Anterior cingulate cortex (tissue), 58 donors: ENCODE measurements around the gene TUB.

Source experiments
- DNase-seq, 58 donors: peaks; one replicate each; lab custom pipeline; 2025; lab: John Stamatoyannopoulos, UW

TUB gene, protein sequence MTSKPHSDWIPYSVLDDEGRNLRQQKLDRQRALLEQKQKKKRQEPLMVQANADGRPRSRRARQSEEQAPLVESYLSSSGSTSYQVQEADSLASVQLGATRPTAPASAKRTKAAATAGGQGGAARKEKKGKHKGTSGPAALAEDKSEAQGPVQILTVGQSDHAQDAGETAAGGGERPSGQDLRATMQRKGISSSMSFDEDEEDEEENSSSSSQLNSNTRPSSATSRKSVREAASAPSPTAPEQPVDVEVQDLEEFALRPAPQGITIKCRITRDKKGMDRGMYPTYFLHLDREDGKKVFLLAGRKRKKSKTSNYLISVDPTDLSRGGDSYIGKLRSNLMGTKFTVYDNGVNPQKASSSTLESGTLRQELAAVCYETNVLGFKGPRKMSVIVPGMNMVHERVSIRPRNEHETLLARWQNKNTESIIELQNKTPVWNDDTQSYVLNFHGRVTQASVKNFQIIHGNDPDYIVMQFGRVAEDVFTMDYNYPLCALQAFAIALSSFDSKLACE

DNA sequence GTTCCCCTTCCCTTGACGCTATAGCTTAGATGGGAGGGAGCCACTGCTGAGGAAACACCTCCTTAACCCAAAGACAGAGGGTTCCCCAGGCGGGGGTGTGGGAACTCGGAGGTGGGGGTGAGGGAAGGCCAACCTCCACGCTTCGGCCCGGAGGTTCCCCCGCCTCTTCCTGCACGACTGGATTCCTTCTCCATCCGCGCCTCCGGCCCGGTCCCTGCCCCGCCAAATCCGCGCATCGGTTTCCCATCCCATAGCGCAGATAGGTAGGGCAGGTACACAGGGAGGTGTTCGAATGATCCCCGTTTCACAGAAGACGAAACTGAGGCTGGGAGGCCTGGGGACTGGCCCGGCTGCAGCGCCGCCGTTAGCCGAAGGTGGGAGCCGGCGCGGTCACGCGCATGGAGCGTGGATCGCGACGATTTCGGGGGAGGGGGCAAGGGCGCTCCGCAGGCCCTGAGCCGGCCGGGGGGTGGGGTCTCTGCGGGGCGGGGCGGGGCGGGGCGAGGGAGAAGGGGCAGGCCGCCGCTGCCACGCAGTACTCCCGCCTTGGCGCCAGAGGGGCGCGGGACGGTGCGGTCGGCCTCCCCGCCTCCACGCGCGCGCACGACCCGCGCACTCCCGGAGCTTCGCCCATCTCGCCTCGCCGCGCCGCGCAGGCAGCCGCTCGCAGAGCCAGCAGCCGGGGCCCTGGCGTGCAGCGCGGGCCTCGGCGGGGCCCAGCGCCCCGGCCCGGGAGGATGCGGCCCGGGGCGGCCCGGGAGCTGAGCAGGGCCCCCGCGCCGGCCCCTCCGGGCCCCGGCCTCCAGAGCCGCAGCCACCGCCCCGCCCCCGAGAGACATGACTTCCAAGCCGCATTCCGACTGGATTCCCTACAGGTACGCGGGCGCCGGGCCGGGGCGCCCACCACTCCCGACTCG is at the start of gene TUB:
Gene TUB (plus strand): TSS at position 538 of the 917 bp plus-strand sequence. CDS start 300 bp downstream, at position 838.
- DNase-seq = peak in 34 of 58 donors; percentile 13 to 73 (median 42)

DNA sequence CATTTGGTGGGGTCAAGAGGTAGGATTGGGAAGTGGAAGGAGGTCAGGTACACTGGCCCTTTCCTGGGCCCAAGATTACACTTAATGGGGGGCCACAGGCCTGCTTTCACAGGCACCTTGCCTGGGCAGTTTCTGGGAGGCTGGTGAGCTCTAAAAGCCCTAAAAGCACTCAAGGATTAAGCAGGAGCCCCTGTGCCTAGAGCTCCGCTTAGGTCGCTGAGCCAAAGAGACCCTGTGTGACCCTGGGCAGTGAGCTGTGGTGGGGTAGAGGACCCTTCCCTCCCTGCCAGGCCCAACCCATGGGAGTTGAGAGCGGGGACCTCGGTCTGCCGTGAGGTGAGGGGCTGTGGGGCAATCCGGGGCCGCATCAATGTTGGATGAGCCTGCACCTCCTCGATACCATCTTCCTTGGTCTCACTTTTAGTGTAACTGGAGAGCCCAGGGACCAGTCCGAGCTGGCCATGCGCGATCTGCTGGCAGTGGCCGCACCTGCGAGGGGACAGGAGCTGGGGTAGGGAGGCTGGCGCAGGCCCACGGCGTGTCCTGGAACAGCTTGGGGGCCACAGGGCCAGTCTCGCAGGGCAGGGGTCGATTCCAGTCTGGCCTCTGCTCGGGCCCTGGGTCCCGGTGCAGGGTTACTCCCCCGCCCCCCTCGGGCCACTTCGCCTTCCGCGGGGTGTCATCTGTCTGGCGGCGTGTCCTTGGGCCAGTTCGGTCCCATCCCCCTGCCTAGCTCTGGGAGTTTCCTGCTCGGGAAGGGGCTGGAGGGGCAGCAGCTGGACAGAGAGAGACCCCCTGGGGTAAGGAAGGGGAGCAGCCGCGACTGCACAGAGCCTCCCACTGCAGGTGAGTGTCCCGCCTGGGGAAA is 49.5 kb upstream of the TUB start:
- DNase-seq = no peak

DNA sequence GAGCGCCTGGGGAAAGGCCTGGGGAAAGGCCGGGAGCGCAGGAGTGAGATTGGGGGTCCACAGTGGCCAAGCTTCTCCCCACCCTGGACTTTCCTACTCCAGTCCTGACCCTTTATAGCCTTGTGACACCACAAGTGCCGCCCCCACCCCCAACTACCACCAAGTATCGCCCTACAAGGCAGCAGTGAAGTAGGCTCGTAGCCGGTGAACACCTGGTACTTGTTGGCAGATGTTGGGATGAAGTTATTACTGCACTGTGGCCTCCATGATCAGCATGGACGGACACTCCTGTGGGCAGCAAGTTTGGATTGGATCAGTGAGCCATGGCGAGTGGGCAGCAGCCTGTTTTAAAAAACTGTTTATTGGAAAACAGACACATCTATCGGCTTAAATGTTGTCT is 48.9 kb upstream of the TUB start:
- no peak for DNase-seq

DNA sequence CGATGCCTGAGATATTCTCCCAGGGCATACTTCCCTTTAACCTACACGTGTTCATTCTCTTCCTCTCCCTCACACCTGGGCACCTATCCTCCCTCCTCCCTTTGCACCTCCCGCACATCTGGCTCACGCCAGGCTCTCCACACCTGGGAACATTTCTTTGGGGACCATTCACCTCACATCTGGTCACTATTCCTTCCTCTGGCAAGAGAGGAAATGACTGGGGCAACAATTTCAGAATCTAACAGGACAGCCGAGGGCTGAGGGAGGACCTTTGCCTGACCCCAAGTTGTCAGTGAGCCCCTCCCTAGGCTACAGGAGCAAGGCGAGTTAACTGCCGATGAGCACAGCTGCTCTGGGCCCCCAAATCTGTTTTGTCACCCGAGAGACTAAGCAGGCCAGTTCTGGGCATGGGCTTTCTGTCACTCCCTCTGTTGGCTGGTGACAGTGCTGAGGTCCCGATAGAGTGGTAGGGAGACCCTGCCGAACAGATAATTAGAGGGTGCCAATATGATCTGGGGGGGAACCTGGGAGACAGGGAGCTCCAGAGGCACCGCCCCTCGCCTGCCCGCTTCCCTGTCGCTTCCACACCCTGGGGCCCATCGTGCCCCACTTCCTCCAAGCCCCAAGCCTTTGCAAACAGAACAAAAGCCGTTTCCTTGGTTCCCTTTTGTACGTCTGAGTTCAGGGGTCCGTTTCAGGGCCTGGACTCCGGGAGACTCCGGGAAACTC is 48.3 kb upstream of the TUB start:
- peak in 2 of 58 donors; percentile 16 to 36 for DNase-seq

DNA sequence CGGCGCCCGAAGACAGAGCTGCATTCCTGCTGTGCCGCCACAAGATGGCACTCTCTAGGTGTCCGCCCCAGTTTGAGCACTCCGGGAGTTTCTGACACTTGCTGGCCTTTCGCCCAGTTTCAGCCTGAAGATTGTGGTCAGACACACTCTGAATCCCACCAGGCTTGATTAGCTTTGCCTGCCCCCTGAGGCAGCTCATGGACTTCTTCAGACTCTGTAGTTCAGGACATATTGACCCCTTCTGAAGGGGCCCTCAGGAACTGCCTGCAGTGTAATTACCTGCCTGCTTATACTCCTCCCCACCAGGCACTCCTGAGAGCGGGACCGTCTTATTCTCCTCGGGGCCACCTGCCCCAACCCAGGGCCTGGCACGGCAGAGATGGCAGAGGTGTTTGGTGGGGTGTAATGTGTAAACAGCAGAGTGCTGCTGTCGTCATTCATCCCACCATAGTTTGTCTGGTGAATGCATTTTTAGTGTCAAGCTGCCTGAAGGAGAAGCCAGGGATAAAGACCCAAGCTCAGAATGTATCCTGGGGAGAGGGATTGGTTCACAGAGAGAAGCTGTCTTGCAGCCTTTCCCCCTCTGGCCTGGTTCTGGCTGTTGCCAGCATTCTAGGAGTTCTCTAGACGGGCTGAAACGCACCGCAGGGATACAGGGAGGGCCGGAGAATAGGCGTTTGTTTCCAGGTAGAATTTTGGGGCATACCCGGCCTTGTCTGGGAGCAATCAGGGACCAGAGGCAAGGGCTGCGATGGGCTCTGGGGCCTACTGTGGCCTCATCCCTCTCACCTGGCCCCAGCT is 47.5 kb upstream of the TUB start:
- peak in 53 of 58 donors; percentile 21 to 81 (median 53) for DNase-seq

DNA sequence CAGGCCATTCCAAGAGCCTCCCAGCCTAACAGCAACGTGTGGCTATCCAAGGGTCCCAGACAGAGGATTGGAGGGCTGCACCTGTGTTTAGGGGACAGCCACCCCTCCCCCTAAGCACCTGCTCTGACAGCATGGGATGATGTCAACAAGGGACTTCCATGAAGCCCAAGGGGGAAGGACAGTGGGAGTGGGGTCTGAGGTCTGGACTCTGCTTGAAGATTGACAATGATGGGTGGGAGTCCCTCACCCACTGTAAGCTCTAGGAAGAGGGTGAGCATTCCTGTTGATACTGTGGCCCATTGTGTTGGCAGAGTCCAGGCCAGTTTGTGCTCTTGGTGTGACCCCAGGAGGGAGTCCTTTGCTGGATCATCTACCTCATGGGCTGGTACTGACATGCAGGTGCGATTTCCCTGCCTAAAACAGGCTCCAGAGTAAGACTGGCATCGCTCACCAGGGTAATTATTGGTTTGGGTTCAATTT is 46.9 kb upstream of the TUB start:
- DNase-seq = no peak

DNA sequence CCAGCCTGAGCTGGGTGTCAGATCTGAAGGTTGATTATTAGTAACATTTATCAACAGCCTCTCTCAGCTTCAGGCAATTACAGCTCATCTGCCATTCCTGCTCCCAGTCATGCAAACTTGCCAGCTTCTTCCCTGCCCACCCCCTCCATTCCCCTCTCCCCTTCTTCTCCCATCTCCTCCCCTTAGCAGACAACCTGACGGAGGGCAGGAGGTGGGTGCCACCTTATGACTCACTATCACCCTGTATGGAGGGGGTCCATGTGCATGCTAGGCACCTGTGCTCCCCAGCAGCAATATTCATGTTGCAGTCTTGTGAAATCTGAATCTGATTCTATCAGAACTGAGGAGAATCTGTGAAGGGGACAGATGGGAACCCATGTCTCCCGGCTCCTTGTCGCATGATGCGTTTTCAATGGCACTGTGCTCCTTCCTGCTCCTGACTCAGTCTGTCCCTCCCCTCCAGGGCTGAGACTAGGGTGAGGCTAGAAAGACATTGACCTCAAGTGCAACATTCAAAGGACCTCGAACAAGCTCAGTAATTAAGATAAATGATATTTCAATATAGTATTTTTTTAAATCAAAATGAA is 46.3 kb upstream of the TUB start:
- peak in 1 of 58 donors; percentile 27 for DNase-seq

DNA sequence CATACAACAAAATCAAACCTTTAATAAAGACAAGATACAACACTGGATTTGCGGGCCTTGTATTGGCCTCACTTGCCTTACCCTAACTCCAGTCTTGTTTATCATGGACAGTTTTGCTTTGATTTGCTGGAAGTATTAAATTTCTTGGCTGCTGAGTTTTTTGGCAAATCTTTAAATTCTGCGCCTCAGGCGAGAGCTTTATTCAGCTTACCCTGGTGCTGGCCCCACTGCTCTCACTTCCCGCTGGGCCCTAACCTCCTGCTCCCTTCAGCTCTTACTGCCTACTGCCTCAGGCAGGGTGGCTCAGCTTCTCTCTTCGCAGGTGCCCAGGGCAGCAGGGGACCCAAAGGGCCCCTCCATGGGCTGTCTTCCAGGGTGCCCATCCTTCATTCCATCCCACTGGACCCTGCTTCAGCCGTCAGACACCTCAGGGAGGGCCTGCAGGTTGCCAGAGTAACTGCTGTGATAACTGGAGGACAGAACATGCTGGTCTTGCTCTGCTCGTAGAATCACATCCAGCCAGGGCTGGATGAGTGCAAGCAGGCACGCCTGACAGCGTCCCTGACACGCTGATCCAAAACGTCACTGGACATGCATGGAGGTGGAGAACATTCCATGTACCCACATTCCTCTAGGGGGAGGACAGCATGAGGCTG is 45.7 kb upstream of the TUB start:
- DNase-seq = no peak

DNA sequence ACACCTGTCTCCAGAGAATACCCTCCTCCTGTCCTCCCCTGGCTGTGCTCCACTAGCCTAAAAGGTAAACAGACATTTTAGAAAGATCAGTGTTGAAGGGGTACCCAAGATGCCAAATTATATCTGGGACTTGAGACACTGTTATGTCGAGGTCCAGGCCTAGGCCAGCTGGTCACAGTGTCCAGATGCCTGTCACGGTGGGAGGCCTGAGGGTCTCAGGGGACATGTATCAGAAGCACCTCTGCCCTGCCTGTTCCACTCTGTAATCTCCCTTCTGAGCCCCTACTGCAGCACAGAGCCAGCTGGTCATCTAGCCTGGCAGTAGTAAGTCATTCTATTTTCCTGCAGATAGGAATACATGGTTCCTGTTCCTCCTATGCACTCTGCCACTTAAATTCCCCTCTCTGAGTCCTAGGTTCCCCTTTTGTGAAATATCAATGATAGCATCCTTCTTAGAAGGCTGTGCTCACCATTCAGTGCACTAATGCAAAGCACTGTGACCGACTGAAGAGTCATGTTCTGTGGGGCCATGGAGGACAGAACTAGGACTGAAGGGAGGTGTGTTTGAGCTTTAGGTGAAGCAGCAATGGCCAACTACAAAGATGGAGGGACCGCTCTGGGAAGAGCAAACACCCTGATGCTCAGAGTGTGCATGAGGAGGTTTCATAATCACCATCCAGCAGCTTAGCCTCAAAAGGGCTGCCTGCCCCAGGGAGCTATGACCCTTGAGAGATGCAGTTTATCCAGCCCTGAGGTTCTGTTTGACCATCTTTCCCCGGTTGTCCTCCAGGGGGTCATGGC is 44.8 kb upstream of the TUB start:
- no peak for DNase-seq

DNA sequence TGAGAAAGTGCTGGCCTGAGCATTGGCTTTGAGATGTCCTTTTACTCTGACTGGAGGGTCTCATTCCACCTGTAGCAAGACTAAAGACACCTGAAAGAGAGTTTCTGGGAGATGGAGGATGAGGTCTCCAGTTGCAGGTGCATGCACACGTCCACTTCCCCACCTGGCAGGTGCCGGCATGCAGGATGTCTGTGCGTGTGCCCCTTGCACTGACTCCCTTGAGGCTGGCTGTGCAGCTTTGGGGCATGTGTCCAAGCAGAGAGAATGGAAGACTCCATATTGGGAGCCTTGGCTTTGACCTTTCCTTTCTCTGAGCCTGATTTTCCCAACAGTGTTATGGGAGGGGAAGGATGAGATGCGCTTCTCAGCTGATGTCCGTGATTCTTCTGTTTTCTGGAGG is 44.0 kb upstream of the TUB start:
- DNase-seq = no peak

DNA sequence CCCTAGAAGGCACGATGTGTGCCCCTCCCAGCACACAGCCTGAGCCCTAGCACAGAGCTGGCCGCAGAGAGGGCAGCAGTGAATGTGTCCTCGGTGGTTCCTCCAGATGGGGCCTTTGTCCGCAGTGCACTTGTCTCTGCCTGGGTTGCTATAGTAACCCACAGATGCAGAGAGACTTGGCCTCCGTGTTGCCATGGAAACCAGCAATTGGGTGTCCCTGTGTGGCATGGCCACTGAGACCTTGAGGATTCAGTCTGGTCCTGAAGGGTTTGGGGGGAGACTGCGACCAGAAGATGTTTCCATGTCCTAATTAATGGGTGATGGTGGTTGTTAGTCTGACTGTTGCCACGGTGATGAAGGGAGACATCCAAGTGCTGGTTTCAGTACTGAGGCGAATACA is 42.6 kb upstream of the TUB start:
- peak in 21 of 58 donors; percentile 17 to 73 (median 38) for DNase-seq

DNA sequence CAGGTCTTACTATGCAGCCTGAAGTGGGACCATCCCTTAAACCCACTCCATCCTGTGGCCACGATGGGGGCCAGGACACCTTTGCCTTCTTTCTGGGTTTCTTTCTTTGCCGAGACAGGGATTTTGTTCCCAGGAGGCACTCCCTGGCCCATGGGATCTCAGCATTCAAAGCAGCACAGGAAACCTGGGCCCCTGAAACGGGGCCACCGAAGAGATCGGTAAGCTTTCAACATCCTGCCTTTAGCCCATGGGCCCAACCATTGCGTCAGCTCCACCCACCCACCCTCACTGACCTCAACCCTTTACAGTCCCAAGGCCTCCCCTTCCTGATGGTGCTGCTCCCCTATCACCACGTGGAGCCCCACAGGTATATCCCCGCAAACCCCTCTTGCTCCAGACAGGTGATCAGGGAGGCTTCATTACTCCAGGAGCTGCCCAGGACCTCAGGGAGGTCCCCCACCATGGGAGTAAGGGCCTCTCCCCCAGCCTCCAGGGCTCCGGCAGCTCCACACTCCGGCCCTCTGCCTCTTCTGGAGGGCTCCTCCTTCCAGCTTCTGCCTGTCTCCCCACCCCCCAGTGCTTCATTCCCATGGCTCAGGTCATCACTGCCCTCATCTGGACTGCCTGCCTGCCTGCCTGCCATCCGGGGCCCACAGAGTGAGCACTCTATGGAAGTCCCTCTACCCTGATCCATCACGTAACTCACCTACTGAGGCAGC is 42.0 kb upstream of the TUB start:
- DNase-seq = no peak

DNA sequence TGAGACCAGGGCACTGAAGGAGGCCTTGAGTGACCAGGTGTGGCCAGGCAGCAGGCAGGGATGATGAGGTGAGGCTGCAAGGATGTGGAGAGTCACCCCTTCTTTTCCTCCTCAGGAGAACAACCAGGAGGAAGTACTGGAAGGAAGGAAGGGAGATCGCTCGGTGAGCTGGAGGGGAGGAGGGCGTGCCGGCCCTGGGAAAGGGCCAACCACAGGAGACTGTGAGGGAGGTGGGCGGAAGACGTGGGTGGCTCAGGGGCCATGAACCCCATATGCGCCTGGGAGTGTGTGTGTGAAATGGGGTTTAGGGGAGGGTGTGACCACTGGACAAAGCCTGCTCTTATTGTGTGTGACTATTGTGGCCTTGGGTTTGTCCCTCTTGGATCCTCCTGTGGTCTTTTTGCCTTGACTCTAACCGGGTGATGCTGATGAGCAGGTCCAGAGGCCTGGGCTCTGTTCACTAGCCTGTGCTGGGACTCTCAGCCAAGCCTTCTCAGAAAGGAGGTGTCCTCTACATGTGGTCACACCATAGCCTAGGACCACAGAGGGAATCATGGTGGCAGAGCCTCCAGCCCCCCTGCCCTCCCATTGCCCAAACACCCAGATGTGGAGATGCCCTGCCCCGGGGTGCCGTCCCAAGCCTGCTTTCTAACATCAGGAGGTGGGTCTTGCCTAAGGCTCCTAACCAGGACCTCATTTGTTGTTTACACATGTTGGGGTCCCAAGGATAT is 41.3 kb upstream of the TUB start:
- no peak for DNase-seq

DNA sequence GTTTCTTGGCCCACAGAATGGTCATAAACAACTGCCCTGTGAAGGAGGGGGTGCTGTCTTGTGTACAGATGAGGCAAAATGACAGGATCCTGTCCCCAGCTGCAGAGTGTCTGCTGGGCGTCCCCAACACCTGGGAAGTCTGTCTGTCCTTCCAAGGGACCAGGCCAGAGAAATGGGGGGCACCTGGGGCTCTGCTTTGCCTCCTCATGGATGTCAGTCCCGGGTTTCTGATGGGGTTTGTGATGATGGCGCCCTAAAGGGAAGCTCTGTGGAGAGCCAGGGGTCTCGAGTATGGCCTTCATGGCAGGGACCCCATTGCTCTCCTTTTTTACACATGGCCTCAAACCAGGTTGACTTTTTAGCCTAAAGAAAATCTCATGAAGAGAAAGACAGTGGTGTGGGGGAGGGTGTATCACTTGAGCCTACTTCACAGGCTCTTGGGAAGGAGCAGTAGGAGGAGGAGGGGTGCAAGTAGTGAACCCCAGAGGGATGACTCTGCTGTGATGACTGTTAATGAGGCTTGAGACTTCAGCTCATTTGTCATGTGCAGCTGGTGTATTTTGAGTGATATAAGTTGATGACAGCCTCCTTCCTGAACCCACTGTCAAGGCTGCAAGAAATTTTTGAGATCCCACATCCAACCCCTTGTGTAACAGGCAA is 40.6 kb upstream of the TUB start:
- no peak for DNase-seq

DNA sequence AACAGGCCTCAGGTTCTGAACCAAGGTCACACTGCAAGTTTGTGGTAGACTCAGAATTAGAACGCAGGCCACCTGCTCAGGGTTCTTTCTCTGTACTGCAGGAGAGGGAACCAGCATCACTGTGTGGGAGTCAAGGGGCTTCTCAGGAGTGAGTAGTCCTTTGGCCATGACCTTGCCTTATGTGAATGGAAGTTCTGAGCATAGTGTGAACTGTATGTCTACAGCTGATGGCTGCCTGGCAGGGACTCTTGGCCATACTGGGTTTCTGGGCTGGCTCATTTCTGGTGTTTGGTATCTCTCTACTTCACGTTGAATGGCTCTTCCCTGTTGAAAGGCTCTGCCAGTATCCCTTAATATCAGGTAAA is 40.1 kb upstream of the TUB start:
- DNase-seq = no peak
